GM19324 (cell line): ENCODE measurements around the gene TRMT112.

ENCODE experiments used
- ATAC-seq: cut with Tn5 transposase; IDR thresholded peaks from one replicate; pipeline ENCODE4 v1.9.1; 2021; ENCODE audit warnings: mild to moderate bottlenecking, moderate library complexity; ENCODE audit not compliant: unreplicated experiment, low FRiP score

The TRMT112 gene

GRCh38 chr11:64283092-64283491 is 34.3 kb downstream of the TRMT112 start:
- ATAC-seq = no peak

- ATAC-seq = no peak
Measured at GRCh38 chr11:64281957-64282770, 35.2 kb downstream of the TRMT112 start.

GRCh38 chr11:64278576-64279190 is 38.7 kb downstream of the TRMT112 start:
- no peak for ATAC-seq

- ATAC-seq = no peak
Measured at GRCh38 chr11:64276653-64277431, 40.5 kb downstream of the TRMT112 start.

GRCh38 chr11:64275841-64276240 is 41.5 kb downstream of the TRMT112 start:
- ATAC-seq = no peak

- no peak for ATAC-seq
Measured at GRCh38 chr11:64275031-64275800, 42.1 kb downstream of the TRMT112 start.

GRCh38 chr11:64269540-64270220 is 47.7 kb downstream of the TRMT112 start:
- peak; percentile 81 for ATAC-seq

- ATAC-seq = peak; percentile 18
Measured at GRCh38 chr11:64268893-64269539, 48.3 kb downstream of the TRMT112 start.

- no peak for ATAC-seq
Measured at GRCh38 chr11:64268025-64268892, 49.1 kb downstream of the TRMT112 start.

- ATAC-seq = no peak
Measured at GRCh38 chr11:64267207-64267945, 50.0 kb downstream of the TRMT112 start.
